HG03575 (cell line): ENCODE results near the gene KREMEN1.

ENCODE experiments used
- ATAC-seq: cut with Tn5 transposase; IDR thresholded peaks from one replicate; pipeline ENCODE4 v1.9.1; 2021; ENCODE audit not compliant: unreplicated experiment, insufficient number of reproducible peaks, low FRiP score; ENCODE audit errors: extremely low read depth

KREMEN1 gene

DNA sequence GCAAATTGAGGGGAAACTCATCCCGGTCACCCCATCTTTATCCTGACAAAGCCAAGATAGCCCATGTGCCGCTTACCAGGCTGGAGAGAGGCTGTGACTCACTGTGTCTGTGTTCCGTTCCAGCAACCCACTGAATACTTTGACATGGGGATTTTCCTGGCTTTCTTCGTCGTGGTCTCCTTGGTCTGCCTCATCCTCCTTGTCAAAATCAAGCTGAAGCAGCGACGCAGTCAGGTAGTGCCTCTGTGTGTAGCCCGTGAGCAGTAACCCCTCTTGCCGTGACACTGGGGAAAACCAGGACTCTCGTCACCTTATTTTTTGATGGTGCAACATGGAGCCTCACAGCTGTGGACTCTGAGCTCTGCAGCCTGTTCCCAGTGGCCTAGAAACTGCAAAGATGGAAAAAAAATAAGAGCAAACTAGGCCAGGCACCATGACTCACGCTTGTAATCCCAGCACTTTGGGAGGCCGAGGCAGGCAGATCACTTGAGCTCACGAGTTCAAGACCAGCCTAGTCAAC, 28.1 kb upstream of the KREMEN1 start:
- ATAC-seq: no peak

DNA sequence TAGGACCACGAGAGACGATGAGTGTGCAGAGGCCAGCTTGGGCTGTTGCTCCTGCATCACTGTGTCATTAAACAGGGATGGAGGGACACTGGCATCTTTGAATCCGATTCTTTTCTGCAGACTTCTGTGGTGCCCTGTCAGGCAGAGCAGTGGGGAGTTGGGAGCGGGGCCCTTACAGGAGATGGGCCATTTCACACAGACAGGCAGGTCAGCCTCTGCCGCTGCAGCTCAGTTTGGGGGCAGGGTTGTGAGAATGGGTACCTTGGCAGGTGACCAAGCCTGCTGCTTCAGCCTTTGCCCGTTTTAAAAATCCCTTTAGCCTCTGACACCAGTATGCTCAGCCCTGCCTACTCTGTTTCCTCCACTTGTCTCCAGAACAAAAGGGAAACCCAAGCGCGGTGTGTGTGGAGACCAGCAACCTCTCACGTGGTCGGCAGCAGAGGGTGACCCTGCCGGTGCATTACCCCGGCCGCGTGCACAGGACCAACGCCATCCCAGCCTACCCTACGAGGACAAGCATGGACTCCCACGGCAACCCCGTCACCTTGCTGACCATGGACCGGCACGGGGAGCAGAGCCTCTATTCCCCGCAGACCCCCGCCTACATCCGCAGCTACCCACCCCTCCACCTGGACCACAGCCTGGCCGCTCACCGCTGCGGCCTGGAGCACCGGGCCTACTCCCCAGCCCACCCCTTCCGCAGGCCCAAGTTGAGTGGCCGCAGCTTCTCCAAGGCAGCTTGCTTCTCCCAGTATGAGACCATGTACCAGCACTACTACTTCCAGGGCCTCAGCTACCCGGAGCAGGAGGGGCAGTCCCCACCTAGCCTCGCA, 23.8 kb upstream of the KREMEN1 start:
- no peak for ATAC-seq

DNA sequence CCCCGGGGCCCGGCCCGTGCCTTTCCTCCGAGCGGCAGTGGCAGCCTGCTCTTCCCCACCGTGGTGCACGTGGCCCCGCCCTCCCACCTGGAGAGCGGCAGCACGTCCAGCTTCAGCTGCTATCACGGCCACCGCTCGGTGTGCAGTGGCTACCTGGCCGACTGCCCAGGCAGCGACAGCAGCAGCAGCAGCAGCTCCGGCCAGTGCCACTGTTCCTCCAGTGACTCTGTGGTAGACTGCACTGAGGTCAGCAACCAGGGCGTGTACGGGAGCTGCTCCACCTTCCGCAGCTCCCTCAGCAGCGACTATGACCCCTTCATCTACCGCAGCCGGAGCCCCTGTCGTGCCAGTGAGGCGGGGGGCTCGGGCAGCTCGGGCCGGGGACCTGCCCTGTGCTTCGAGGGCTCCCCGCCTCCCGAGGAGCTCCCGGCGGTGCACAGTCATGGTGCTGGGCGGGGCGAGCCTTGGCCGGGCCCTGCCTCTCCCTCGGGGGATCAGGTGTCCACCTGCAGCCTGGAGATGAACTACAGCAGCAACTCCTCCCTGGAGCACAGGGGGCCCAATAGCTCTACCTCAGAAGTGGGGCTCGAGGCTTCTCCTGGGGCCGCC, 23.1 kb upstream of the KREMEN1 start:
- no peak for ATAC-seq

DNA sequence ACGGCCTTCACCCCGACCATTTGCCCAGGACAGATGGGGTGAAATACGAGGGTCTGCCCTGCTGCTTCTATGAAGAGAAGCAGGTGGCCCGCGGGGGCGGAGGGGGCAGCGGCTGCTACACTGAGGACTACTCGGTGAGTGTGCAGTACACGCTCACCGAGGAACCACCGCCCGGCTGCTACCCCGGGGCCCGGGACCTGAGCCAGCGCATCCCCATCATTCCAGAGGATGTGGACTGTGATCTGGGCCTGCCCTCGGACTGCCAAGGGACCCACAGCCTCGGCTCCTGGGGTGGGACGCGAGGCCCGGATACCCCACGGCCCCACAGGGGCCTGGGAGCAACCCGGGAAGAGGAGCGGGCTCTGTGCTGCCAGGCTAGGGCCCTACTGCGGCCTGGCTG, 22.4 kb upstream of the KREMEN1 start:
- ATAC-seq: no peak

DNA sequence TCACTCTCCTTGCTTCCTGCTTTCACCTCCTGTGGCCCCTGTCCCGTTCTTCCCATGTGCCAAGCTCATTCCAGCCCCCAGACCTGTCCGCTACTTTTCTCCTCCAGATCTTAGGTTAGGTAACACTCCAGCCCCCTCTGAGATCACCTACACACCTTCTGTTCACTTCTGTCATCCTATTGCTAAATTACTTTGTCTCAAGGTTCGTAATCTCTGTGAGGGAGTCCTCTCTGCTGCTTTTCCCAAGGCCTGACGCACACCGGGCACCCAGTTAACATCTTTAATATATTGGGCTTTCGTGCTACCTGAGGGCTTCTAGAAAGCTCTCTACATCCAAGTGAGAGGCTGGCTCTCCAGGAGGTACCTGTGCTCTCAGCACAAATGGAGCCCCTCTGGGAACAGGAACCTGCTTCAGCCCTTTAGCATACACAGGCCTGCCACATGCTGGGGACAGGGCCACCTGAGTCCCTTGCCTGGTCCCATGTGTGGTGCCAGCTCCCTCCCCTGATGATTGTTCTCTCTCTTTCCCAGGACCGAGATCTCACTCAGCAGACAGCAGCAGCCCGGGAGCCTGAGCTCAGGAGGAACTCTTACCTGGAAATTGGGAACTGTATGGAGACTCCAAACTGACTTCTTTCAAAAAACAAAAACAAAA, 19.7 kb upstream of the KREMEN1 start:
- no peak for ATAC-seq

DNA sequence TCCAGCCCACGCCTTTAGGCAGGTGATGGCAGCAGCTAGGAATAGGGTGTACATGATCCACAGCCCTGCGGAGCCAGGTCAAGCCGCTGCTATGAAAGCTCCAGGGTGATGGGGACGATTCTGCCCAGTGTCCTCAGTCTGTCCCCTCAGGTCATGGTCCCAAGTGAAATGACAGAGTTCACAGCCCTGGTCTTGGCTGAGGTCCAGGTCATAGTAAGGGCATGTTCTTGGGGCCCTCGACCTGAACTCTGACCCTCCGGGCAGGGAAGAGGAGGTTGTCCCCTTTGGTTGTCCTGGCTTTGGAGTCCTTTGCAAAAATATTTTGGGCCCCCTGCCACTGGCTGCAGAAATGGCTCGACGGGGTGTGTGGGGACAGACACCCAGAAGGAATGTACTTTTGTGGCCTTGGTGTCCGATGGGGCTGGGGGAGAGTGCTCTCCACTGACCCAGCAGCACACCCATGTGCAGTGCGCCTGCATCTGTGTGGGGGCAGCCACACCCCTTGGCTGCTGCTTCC, 18.5 kb upstream of the KREMEN1 start:
- no peak for ATAC-seq

DNA sequence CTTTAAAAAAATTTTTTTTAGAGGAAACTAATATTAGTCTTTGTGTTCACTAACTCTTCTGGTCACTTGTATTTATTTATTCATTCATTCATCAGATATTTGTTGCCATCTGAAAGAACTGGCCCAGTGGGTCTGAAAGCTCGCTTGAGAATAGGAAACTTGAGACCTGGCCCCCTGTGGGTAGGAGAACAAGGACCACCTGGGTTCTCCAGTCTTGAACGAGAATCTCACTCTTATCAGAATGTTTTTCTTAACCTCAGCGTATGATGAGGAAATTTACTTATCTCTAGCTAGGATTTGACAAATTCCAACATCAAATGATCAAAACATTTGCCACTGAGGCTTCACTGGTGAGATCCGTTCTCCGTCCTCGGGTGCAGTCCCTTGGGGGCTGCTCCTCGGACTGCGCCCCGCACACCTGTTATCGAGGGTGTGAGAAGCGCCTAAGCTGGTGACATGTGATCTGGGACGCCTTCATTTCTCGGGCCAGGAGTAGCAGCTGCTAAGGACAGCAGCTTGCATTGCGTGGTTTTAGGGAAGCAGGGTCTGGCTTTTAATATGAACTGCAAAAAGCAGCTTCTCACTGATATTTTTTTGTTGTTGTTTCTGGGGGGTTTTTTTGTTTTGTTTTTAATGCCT, 17.5 kb upstream of the KREMEN1 start:
- no peak for ATAC-seq

DNA sequence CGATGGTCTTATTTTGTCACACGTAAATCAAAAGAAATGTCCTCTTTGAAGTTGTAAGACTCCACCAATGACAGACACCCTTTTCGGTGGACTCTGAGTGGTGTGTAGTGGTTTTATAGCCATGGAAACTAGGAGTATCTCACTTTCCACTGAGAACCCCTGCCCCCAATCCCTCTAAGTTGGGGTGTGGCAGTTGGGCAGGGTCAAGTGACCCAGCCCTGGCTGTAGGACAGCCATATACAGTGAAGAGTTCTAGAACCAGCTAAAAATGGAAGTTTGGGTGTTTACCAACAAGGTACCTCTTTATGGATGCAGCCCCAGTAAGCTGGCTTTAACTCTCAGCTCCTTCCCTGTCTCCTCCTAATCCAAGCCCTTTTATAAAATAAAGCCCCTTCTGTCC, 16.4 kb upstream of the KREMEN1 start:
- ATAC-seq: no peak

DNA sequence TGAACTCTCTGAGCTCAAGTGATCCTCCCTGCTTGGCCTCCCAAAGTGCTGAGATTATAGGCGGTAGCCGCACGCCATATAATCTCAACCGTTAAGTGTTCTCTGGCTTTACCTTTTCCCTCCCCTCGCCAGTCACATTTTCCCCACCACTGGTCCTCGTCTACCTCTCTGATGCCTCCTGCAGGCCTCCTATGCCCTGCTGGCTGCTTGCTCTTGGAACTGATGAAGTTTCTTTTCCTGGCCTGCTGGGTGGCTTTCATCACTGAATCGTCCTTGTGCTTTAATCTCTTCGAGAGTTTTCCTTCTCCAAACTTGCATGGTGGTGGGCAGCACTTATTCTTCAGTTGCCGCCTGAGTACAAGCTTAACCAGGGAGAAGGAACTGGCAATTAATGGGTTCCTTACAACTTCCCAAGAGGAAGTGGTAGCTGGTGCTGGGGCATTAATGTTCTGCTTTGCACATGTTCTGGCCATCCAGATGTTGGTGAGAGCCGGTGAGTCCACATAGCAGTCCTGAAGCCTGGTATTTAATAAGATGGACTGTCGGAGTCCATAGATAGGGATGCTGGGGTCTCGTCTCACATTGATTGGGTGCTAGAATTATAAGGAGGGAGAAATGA, 12.5 kb upstream of the KREMEN1 start:
- ATAC-seq: no peak

DNA sequence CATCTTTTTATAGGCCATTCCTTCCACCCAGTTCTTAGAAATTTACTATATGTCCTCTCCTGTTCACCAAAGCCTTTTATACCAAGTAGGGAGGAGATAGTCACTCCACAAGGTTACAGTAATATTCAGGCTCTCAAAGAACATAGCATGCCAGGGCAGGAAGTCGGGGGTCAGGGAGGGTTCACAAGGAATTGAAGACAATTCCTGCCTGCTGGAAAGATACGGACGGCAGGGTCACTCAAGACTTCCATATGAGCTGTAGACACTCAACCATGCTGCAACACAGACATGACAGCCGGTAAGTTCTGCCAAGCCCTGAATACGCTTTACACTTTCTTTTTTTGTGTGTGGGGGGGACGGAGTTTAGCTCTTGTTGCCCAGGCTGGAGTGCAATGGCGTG, 11.9 kb upstream of the KREMEN1 start:
- no peak for ATAC-seq

DNA sequence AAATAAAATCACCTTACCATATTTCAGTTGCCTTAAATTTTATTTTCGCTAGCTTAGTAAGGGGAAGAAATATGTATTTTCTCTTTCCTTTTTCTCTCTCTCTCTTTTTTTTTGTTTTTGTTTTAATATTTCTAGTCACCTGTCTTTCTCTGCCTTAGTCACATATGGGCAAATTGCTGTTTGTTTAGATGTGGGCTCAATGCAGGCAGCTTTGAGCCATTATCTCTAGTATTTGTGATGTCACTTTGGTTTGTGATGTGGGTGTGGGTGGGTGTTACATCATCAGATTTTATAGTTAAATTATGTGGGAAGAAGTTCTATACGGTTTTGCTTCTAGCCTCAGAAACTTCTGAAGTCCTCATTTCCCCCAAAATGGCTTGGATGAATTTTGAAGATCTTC, 11.1 kb upstream of the KREMEN1 start, which contains the start of gene C22orf31:
TSS of gene C22orf31 (minus strand) at position 59 of the 400 bp plus-strand sequence. CDS start at position 20, 39 bp downstream.
- no peak for ATAC-seq

DNA sequence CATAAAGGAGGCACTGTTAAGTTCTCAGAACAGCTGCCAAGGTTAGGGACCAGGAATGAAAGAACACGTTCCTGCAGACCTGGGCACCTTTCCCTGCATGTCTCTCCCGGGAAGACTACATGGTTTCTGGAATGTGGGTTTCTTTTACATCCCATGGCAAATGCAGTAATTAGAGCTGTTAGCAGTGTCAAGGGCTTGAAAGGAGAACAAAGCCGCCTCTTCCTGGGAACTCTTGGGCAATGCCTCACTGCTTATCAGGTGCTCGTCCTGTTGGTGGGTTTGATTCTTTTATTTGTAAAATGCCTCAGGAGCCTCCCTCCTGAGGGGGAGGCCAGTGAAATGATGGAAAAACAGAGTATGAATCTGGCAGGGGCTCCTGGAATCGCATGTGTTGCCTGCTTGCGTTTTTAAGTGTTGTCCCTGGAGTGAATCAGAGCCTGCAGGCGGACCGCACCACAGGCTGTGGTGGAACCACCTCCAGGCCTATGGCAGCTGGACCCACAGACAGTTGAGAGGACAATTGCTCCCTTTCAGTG, 10.5 kb upstream of the KREMEN1 start:
- ATAC-seq: no peak

DNA sequence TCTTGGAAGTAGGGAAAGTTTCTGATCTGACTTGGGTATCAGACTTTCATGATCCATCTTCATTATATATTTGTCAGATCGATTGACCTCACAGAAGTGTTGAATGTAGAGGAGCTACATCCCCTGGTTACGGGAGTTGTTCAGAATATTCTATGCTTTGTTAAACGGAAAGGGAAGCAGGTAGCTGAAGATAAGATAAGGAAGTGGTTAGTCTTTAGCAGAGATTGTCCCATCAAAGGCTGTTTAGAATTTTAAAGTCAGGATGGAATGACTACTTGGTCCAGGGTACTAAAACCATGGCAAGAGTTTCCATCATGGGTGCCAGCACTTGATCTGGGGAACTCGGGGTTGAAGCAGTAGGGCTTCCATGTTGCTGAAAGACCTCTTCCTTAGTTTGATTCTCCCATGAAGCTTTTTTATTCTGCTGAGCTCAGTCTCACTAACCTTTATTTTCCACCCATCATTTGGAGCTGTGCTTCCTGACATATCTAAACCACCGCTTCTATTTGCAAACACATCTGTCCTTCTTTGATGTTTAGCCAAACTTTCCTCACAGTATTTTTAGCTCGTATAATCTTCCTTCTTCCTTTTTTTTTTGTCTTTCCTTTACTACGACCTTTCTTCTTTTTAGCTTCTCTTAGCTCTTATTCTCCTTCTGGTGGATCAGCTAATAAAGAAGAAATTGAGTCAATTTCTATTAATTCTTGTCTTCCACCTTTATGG, 7.2 kb upstream of the KREMEN1 start:
- no peak for ATAC-seq

DNA sequence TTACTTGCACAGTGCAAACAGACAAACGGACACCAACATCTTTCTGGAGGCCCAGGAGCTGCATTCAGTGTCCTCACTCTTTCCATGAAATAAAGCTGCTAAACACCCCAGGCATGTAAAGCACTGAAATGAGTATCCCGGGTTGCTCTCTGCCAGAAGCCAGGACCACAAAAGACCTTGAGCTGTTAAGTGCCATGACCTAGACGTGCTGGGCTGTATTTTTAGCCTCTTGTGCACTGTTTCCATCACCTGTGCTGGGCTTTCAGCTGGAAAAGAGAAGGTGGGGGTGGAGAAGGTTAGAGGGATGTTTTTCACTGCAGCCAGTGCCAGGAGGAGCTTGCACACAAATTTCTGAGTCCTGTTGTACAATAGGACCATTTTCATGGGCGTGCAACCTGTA, 3.4 kb upstream of the KREMEN1 start:
- no peak for ATAC-seq

DNA sequence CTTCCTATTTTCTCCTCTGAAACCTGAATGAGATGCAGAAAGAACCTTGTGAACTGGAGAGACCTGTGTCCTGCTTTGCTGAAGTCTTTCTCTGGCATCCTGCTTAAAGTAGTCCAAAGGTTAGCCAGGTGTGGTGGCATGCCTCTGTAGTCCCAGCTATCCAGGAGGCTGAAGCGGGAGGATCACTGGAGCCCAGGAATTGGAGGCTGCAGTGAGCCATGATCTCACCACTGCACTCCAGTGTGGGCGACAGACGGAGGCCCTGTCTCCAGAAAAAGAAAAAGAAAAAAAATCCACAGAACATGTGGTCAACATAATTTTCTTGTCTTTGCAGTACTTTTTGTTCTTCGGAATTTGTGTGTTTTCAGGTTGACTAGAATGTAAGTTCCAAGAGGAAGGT, 2.3 kb upstream of the KREMEN1 start:
- no peak for ATAC-seq

DNA sequence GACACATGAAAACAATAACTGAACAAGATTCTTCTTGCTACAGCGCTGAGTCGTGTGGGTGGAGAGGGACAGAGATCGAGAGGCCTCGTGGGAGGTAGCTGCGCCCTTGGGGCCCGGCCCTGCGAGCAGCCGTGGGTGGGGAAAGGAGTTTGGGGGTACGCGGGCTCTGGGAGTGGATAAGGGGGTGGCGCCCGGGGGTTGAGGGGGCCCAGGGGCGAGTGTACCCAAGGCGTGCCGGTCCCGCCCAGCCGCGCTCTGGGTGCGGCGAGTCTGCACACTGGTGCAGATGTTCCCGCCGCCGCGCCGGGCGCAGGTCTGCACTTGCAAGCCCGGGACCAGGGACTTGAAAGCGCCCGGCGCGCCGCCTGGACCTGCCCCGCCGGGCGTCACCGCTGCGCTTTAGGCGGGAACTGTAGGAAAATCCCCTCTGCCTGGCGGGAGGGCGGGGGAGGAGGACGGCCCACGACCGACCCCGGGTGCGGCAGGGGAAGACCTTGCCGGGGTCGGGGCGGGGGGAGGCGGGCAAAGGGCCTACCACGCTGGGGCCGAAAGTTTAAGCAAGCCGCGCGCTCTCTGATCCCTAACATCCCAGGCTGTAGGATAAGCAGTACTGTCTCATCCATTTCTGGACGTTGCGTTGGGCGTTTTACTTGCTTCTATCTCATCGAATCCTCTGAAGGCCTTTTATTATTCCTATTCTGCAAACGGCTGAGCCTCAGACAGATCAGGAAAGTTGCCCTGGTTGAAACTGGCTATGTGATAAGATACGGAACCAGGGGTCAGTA, 1.4 kb upstream of the KREMEN1 start:
- no peak for ATAC-seq

DNA sequence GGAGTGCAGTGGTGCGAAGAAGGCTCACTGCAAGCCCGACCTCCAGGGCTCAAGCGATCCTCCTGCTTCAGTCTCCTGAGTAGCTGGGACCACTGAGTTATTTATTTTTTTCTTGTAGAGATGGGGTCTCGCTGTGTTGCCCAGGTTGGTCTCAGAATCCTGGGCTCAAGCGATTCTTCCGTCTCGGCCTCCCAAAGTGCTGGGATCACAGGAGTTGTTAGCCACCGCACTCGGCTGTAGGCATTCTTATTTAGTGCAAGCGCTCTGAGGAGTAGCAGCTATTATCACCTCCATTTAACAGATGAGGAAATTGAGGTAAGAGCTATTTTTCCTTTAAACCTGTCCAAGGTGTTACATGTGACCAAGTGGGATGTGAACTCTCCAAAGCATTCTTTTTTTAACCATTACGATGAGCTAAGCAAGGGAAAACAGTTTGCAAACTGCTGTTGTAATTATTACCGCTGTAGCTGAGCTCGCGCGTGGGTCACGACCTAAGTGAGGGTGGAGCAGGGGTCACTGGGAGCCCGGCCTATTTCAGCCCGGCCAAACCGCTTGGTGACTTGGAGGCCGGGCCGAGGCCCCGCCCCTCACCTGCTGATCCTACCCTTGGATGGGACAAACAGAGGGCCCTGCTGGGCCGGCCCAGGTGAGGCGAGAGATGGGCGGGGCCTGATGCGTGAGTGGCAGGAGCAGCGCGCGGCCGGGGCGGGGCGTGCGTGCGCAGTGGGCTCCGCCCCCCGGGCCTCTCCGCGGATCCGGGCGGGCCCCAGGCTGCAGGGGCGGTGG, 449 bp upstream of the KREMEN1 start:
- no peak for ATAC-seq
